ENCODE measurements around the gene ITIH3. TPM values are rescaled to one million over a fixed set of nuclear protein-coding genes. Genes with fewer than 3 reads are reported as not detected.
A peak's percentile ranks its signal among the peaks of the same experiment; 100 is the strongest.

The ITIH3 gene
- total RNA-seq, 1 donor from 2014 or later = 779 TPM

- ATAC-seq (no peak), DNase-seq (ENCODE audit: low spot score) (no peak)
Observed at GRCh38 chr3:52779011-52779836, 15.4 kb upstream of the ITIH3 start.

GRCh38 chr3:52779837-52780585 is 14.6 kb upstream of the ITIH3 start:
- DNase-seq (ENCODE audit: low spot score) (no peak), ATAC-seq (no peak)

DNA sequence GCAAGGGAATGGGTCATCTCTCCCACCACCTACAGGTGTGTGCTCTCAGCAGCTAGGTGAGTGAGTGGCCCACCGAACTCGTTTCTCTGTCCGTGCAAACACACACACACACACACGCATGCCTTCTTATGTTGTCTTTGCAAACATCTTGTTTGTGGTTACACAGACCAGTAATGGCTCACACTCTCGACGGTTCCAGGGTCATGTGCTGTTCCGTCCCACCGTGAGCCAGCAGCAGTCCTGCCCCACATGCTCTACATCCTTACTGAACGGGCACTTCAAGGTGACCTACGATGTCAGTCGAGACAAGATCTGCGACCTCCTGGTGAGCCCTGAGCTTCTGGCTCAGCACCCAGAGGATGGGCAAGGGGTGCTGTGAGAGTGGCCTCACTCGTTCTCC is 12.9 kb upstream of the ITIH3 start:
- ATAC-seq = no peak
- no peak for DNase-seq (ENCODE audit: low spot score)

- DNase-seq (ENCODE audit: low spot score) = no peak
- no peak for ATAC-seq
Observed at GRCh38 chr3:52782412-52783210, 12.0 kb upstream of the ITIH3 start.

GRCh38 chr3:52783211-52783555 is 11.4 kb upstream of the ITIH3 start:
- DNase-seq (ENCODE audit: low spot score) (no peak), ATAC-seq (no peak)

GRCh38 chr3:52784021-52784621 is 10.5 kb upstream of the ITIH3 start:
- no peak for ATAC-seq
- DNase-seq (ENCODE audit: low spot score) = peak; percentile 44

DNA sequence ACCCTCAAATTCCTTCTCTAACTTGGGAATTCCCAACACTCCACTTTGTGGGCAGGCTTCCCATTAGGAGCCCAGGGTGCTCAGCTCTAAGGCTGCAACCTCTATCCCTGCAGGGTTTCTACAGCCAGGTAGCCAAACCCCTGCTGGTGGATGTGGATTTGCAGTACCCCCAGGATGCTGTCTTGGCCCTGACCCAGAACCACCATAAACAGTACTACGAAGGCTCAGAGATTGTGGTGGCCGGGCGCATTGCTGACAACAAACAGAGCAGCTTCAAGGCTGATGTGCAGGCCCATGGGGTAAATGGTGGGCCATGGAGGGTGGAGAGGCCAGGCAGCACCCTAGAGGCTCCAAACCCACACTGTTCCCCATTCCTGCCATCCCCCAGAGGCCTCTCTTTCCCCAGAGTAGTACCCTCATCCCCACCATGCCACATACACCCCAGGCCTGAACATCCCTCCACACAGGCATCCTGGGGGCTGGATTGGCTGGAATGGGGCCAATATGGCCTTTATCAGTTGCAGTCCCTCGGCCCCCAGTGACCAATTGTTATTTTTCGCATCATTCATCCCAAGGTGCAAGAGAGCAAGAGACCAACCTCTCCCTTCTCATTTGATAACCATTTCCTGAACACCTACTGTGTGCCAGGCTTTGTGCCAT is 9.5 kb upstream of the ITIH3 start:
- DNase-seq (ENCODE audit: low spot score) (no peak), ATAC-seq (no peak)

DNA sequence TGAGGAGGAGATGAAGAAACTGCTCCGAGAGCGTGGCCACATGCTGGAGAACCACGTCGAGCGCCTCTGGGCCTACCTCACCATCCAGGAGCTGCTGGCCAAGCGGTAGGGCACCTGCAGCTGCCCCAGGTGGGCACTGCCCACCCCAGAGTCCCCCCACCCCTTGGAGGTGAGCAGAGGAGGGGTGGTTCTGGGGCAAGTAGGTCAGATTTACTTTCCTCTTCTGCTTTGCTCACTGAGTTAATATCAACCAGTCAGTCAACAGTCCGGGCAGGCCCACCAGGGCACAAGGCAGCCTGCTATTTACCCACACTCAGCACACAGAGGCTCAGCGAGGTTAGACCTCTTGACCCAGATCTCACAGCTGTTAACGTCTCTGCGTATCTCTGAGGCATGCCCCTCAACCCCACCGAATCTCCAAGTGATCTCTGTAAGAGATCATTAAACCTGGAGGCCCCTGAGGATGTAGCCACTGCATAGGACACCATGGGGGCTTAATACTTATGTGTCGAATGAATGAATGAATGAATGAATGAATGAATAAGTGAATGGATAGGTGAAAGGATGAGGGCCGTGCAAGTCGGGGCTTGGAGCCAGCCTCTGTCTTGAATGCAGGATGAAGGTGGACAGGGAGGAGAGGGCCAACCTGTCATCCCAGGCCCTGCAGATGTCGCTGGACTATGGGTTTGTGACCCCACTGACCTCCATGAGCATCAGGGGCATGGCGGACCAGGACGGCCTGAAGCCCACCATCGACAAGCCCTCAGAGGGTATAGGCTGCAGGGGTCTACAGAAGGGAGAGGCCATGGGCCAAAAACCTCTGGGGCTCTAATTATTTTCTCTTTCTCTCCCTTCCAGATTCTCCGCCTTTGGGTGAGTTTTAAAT is 8.0 kb upstream of the ITIH3 start:
- ATAC-seq = peak; percentile 64
- peak; percentile 77 for DNase-seq (ENCODE audit: low spot score)

- ATAC-seq (no peak), DNase-seq (ENCODE audit: low spot score) (no peak)
Observed at GRCh38 chr3:52787246-52787645, 7.3 kb upstream of the ITIH3 start.

- DNase-seq (ENCODE audit: low spot score) (peak; percentile 77), ATAC-seq (peak; percentile 55)
Observed at GRCh38 chr3:52787672-52788625, 6.6 kb upstream of the ITIH3 start.

DNA sequence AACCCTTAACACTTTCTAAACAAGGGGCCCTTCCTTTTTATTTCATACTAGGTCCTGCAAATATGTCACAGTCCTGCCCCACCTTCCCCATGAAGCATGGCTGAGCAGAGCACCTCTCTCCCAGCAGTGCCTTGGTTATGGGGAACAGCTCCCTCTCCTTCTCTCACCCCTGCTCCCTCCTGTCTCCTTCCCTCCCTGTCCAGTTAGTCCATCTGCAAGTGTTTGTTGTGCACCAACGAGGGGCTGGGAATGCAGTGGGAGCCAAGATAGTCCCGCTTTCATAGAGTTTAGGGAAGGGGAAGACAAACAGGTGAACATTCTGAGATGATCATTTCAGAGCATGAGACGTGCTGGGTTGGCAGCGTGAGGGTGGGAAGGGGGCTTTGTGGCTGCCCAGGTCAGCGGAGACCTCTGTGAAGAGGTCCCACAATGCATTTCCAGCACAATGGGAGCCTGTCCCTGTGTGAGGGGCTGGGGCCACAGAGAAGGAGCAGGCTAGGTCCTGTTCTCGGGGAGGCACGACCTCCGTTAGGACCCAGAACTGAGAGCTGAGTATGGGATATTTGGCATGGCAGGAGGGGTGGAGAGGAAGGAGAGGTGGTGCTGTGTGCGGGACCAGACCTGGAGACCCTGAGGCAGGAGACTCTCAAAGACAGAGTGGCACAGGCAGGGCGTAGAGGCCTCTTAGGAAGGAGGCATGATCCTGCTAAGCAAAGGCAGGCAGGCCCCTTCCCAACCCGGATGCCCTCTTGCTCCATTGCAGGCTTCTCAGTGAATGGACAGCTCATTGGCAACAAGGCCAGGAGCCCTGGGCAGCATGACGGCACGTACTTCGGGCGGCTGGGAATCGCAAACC is 5.5 kb upstream of the ITIH3 start:
- DNase-seq (ENCODE audit: low spot score) (no peak), ATAC-seq (no peak)

DNA sequence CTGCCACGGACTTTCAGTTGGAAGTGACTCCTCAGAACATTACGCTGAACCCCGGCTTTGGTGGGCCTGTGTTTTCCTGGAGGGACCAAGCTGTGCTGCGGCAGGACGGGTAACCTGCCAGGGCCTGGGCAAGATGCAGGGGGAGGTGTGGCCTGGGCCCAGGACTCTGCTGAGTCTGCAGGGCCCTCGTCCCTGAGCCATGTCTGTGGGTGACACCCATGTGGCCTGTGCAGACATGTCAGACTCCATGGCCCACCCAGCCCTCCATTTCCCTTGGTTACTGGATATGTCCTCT is 4.9 kb upstream of the ITIH3 start:
- DNase-seq (ENCODE audit: low spot score) (no peak), ATAC-seq (no peak)

- ATAC-seq (no peak), DNase-seq (ENCODE audit: low spot score) (no peak)
Observed at GRCh38 chr3:52790337-52790736, 4.3 kb upstream of the ITIH3 start.

GRCh38 chr3:52790741-52791140 is 3.9 kb upstream of the ITIH3 start:
- ATAC-seq (no peak), DNase-seq (ENCODE audit: low spot score) (no peak)

DNA sequence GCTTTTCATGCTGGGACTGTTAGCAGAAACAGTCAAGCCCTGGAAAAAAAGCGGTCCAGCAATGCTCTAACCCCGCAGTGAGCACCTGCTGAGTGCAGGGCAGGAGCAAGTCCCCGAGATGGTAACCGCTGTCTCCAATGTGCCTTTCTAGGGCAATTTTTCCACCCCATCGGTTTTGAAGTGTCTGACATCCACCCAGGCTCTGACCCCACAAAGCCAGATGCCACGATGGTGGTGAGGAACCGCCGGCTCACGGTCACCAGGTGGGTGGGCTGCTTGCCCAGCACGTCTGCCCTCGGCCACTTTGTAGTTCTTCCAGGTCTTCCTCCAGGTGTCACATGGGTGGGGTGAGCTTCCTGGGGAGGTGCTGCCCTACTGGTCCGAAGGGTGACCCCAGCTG is 3.2 kb upstream of the ITIH3 start:
- DNase-seq (ENCODE audit: low spot score) (no peak), ATAC-seq (no peak)

DNA sequence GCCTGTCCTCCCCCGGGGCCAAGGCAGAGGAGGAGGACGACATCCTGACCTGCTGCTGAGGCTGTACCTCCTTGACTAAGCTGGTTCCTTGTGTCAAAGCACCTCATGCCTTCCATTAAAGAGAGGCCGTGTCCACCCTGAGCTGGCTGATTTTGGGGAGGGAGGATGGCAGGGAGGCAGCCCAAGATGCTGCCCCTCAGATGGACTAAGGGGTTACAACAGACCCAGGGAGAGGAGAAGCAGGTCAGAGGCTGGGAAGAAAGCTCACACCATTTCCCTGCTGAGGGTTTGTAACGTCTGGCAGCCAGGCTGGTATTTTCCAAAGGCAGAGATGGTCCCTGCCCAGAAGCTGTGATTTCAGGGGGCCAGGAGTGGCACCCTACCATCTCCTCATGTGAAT is 2.7 kb upstream of the ITIH3 start:
- ATAC-seq = no peak
- no peak for DNase-seq (ENCODE audit: low spot score)

DNA sequence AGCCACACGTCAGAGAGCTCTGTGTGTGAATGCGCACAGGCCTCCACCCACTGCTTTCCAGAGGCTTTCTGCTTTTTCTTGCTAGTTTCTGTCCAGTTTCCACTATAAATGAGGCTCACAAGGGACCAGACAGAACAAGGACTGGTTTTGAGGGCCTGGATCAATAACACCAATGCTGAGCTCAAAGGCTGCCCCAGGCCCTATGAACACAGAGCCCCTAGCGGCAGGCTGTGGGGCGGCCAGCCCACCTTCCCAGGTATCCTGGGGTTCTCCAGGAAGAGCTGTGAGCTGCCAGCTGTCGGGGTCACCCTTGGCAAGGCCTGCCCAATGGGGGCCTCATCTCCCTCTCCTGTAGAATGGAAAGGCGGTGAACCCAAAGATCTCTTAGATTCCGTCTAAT is 2.2 kb upstream of the ITIH3 start:
- ATAC-seq = no peak
- no peak for DNase-seq (ENCODE audit: low spot score)

All from left lobe of liver (tissue), 2 donors.